Naive thymus-derived CD4-positive, alpha-beta T cell (primary cell): ENCODE data around the gene GADD45GIP1. TPM values are rescaled to one million over a fixed set of nuclear protein-coding genes. Genes with fewer than 3 reads are reported as not detected.

ENCODE experiments used
- ATAC-seq: fragments of 150-1000 bp; cut with Tn5 transposase; 2 replicates; pipeline ENCODE4 v1.10.0; 2021; ENCODE audit warnings: mild to moderate bottlenecking, moderate library complexity
- CTCF ChIA-PET: fragments of 350-600 bp; sonication (Branson Sonifier 250); formaldehyde crosslinking; loops from one replicate; lab custom pipeline; 2021; ENCODE audit warnings: antibody characterized with exemption; lab: Charles Lee
- POLR2A ChIA-PET: fragments of 350-600 bp; sonication (Branson Sonifier 250); formaldehyde crosslinking; loops from one replicate; lab custom pipeline; 2021; ENCODE audit warnings: antibody characterized with exemption, inconsistent platforms; lab: Charles Lee
- DNase-seq, 9 donors: peaks; one replicate each; pipeline versions ENCODE4 v3.0.0 to v3.0.0-alpha.2; 2020 to 2022; ENCODE audit warnings: mixed read lengths in 1 of 9
- H3K27ac ChIP-seq: one replicate; pipeline ENCODE4 v1.7.0; 2013; ENCODE audit warnings: mild to moderate bottlenecking, low read depth, low read length, moderate library complexity
- H3K27me3 ChIP-seq, 2 donors: one replicate each; pipeline ENCODE4 v1.7.0; 2013; ENCODE audit warnings: low read length in 2 of 2, mild to moderate bottlenecking in 2 of 2, moderate library complexity in 2 of 2; ENCODE audit not compliant: control insufficient read depth in 2 of 2, insufficient read depth in 2 of 2
- H3K36me3 ChIP-seq, 3 experiments: 1 replicate in 2 of 3; 2 replicates in 1 of 3; pipeline ENCODE4 v1.7.0; 2013; ENCODE audit warnings: low read length in 3 of 3, mild to moderate bottlenecking in 3 of 3, moderate library complexity in 1 of 3; ENCODE audit not compliant: insufficient read depth in 3 of 3, control insufficient read depth in 2 of 3
- H3K4me1 ChIP-seq, 2 donors: one replicate each; pipeline ENCODE4 v1.7.0; 2013; ENCODE audit warnings: low read length in 2 of 2, mild to moderate bottlenecking in 2 of 2, moderate library complexity in 1 of 2; ENCODE audit not compliant: control insufficient read depth in 2 of 2, insufficient read depth in 2 of 2
- H3K4me3 ChIP-seq: 2 replicates; pipeline ENCODE4 v1.7.0; 2013; ENCODE audit warnings: mild to moderate bottlenecking, low read length
- H3K9me3 ChIP-seq, 3 experiments: 1 replicate in 2 of 3; 2 replicates in 1 of 3; pipeline ENCODE4 v1.7.0; 2013; ENCODE audit warnings: low read length in 3 of 3; ENCODE audit not compliant: control insufficient read depth in 2 of 3
- H3K27ac Mint-ChIP-seq, 9 donors: one replicate each; pipeline ENCODE4 v1.8.0; 2020 to 2022; ENCODE audit warnings: mixed read lengths in 9 of 9, mild to moderate bottlenecking in 8 of 9, moderate library complexity in 5 of 9, inconsistent platforms in 2 of 9
- H3K27me3 Mint-ChIP-seq, 5 donors: one replicate each; pipeline ENCODE4 v1.8.0; 2021 to 2022; ENCODE audit warnings: mixed read lengths in 5 of 5, mild to moderate bottlenecking in 1 of 5
- H3K36me3 Mint-ChIP-seq, 5 donors: one replicate each; pipeline ENCODE4 v1.8.0; 2020 to 2022; ENCODE audit warnings: mixed read lengths in 5 of 5, mild to moderate bottlenecking in 3 of 5, inconsistent platforms in 1 of 5
- H3K4me1 Mint-ChIP-seq, 7 donors: one replicate each; pipeline ENCODE4 v1.8.0; 2020 to 2022; ENCODE audit warnings: mixed read lengths in 7 of 7, mild to moderate bottlenecking in 3 of 7, inconsistent platforms in 1 of 7
- H3K4me3 Mint-ChIP-seq, 10 donors: one replicate each; pipeline ENCODE4 v1.8.0; 2020 to 2022; ENCODE audit warnings: mild to moderate bottlenecking in 10 of 10, mixed read lengths in 10 of 10, moderate library complexity in 6 of 10, inconsistent platforms in 2 of 10
- H3K9me3 Mint-ChIP-seq, 11 donors: one replicate each; pipeline ENCODE4 v1.8.0; 2020 to 2022; ENCODE audit warnings: mixed read lengths in 11 of 11, mild to moderate bottlenecking in 4 of 11, inconsistent platforms in 1 of 11, moderate library complexity in 1 of 11
- intact Hi-C, 2 donors: fragments of 100-400 bp; cut with micrococcal nuclease; formaldehyde crosslinking; loops; one replicate each; pipeline ENCODE4 v1.15.1; 2023
- polyA plus RNA-seq, 2 donors: library from polyadenylated mRNA; unstranded; fragments of 300-500 nt; fragmentation: Illumina TruSeq; gene quantifications; one replicate each; pipeline ENCODE4 v1.2.3, GENCODE V29; 2021
- total RNA-seq, 6 experiments: library from RNA in 5 of 6; stranded (reverse) in 5 of 6; gene quantifications; 1 replicate in 5 of 6; 2 replicates in 1 of 6; pipeline ENCODE4 v1.2.3 and lab custom pipeline; 2021 to 2026

Gene GADD45GIP1
- total and polyA plus RNA-seq, 7 experiments from 2014 or later, result 8.5 to 60.3 (median 14.2) TPM

DNA sequence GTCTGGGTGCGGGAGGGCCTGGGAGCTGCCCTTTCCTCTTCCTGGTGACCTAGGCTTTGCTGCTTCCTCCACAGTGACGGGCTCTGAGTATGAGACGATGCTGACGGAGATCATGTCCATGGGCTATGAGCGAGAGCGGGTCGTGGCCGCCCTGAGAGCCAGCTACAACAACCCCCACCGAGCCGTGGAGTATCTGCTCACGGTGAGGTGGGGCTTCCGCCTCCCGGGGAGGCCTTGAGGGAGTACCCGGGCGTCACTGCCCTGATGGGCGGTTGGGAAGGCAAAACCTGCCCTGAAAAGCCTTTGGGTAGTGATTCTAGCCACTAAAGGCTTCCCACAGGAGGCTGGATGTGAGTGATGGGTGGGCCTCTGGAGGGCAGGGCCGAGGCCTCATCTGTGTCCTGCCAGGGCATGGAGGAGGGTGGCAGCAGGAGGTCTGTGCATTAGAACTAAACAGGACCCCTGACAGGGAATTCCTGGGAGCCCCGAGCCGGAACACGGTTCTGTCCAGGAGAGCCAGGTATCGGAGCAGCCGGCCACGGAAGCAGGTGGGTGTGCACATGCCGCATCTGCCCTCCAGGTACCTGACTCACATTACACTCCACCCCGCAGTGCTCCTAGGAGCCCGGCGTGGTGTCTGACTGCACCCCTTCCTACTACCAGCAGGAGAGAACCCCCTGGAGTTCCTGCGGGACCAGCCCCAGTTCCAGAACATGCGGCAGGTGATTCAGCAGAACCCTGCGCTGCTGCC is 8.2 kb downstream of the GADD45GIP1 start:
- Histone ChIP-seq H3K36me3 (peaks cover 4 to 76% (median 26%) of the 10 kb centered on the region in 3 experiments), H3K4me1 (peaks cover 15 to 16% of the 10 kb centered on the region in 2 donors), H3K27me3 (no peaks in the 10 kb centered on the region), H3K9me3 (no peaks in the 10 kb centered on the region), H3K27ac (no peak overlapping the region), H3K4me3 (no peak overlapping the region)
- no peak overlapping the region for H3K4me3 Mint-ChIP-seq
- POLR2A ChIA-PET, result interaction anchor here (0.7 to 2.0 kb wide), 6 partner anchors 8 to 70 kb away, joined by 3 to 13 read pairs (median 6); partner anchors contain the start of genes CALR, FARSA, GADD45GIP1 and GCDH
- H3K4me1 Mint-ChIP-seq, result peaks cover 13 to 47% (median 28%) of the 10 kb centered on the region in 7 donors
- DNase-seq (no peak), ATAC-seq (no peak)
- intact Hi-C loops, result no loop called here
- CTCF ChIA-PET, result interaction anchor here (1.6 kb wide), 1 partner anchor 16 kb away, joined by 6 read pairs; no protein-coding TSS in a partner anchor
- peaks cover 0 to 36% (median 9%) of the 10 kb centered on the region in 5 donors for H3K36me3 Mint-ChIP-seq
- H3K27me3 Mint-ChIP-seq, result peaks cover 0 to 3% (median 0%) of the 10 kb centered on the region in 5 donors
- H3K9me3 Mint-ChIP-seq, result peaks cover 0 to 4% (median 0%) of the 10 kb centered on the region in 11 donors
- H3K27ac Mint-ChIP-seq, result peak overlapping the region in 1 of 9 donors; percentile 34

DNA sequence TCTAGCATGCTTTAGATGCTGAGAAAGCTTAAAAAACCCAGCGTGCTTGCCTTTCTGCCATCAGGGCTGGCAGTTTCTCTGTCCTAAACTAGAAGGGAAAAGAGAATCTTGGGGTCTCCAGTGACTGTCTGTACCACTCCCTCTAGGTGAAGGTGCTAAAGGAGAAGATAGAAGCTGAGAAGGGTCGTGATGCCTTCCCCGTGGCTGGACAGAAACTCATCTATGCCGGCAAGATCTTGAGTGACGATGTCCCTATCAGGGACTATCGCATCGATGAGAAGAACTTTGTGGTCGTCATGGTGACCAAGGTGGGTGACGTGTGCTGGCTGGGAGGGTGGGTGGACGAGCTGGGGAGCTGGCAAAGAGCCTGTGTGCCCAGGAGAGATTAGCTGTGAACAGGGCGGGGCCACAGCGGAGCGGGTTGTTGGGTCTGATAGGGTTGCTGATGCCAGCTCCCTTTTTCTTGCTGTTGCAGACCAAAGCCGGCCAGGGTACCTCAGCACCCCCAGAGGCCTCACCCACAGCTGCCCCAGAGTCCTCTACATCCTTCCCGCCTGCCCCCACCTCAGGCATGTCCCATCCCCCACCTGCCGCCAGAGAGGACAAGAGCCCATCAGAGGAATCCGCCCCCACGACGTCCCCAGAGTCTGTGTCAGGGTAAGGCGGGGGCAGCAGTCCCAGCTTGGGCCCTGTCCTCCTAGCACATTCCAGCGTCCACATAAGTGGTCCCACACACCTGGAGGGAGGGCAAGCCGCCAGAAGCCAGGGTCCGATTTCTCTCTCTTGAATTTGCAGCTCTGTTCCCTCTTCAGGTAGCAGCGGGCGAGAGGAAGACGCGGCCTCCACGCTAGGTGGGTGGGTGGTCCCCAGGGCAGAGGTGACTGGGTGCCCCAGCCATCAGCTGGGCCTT is 9.1 kb downstream of the GADD45GIP1 start:
- Mint-ChIP-seq H3K27ac (peak overlapping the region in 4 of 9 donors; percentile 34 to 90 (median 68)), H3K4me3 (peak overlapping the region in 3 of 10 donors; percentile 1 to 35 (median 25)), H3K4me1 (peaks cover 19 to 51% (median 34%) of the 10 kb centered on the region in 7 donors), H3K9me3 (peaks cover 0 to 4% (median 0%) of the 10 kb centered on the region in 11 donors), H3K27me3 (peaks cover 0 to 3% (median 0%) of the 10 kb centered on the region in 5 donors), H3K36me3 (peaks cover 0 to 43% (median 15%) of the 10 kb centered on the region in 5 donors)
- Histone ChIP-seq H3K4me1 (peaks cover 15 to 23% of the 10 kb centered on the region in 2 donors), H3K9me3 (no peaks in the 10 kb centered on the region), H3K27me3 (no peaks in the 10 kb centered on the region), H3K36me3 (peaks cover 13 to 76% (median 34%) of the 10 kb centered on the region in 3 experiments), H3K4me3 (no peak overlapping the region), H3K27ac (peak overlapping the region; percentile 86)
- DNase-seq, result no peak
- POLR2A ChIA-PET, result interaction anchor here (0.7 to 2.3 kb wide), 7 partner anchors 9 to 69 kb away, joined by 3 to 15 read pairs (median 7); partner anchors contain the start of genes CALR, FARSA, GADD45GIP1 and GCDH
- intact Hi-C loops, result no loop called here
- CTCF ChIA-PET, result interaction anchor here (1.6 kb wide), 1 partner anchor 17 kb away, joined by 6 read pairs; no protein-coding TSS in a partner anchor
- no peak for ATAC-seq

GRCh38 chr19:12946731-12947496 is 10.1 kb downstream of the GADD45GIP1 start:
- H3K27ac ChIP-seq, result peak overlapping the region; percentile 86
- H3K36me3 Mint-ChIP-seq, result peaks cover 0 to 45% (median 19%) of the 10 kb centered on the region in 5 donors
- DNase-seq (no peak), ATAC-seq (no peak)
- peaks cover 19 to 58% (median 41%) of the 10 kb centered on the region in 7 donors for H3K4me1 Mint-ChIP-seq
- intact Hi-C loops, result loop anchor here in 1 of 2 donors (1.0 kb wide), 1 partner anchor 9 kb away; the partner anchor contains the start of gene CALR
- H3K4me3 Mint-ChIP-seq, result peak overlapping the region; percentile 85 to 95 (median 90)
- H3K4me3 ChIP-seq, result peak overlapping the region; percentile 67
- peaks cover 0 to 4% (median 0%) of the 10 kb centered on the region in 11 donors for H3K9me3 Mint-ChIP-seq
- no peaks in the 10 kb centered on the region for H3K9me3 ChIP-seq
- peak overlapping the region; percentile 90 to 98 (median 94) for H3K27ac Mint-ChIP-seq
- CTCF ChIA-PET, result interaction anchor here (0.6 to 1.1 kb wide), 3 partner anchors 9 to 1415 kb away, joined by 3 to 7 read pairs (median 7); no protein-coding TSS in a partner anchor
- peaks cover 13 to 76% (median 35%) of the 10 kb centered on the region in 3 experiments for H3K36me3 ChIP-seq
- no peaks in the 10 kb centered on the region for H3K27me3 ChIP-seq
- H3K4me1 ChIP-seq, result peaks cover 15 to 23% of the 10 kb centered on the region in 2 donors
- H3K27me3 Mint-ChIP-seq, result peaks cover 0 to 3% (median 0%) of the 10 kb centered on the region in 5 donors
- POLR2A ChIA-PET, result interaction anchor here (0.6 to 2.3 kb wide), 11 partner anchors 9 to 155 kb away, joined by 3 to 15 read pairs (median 7); partner anchors contain the start of genes CALR, FARSA, GADD45GIP1 and GCDH

DNA sequence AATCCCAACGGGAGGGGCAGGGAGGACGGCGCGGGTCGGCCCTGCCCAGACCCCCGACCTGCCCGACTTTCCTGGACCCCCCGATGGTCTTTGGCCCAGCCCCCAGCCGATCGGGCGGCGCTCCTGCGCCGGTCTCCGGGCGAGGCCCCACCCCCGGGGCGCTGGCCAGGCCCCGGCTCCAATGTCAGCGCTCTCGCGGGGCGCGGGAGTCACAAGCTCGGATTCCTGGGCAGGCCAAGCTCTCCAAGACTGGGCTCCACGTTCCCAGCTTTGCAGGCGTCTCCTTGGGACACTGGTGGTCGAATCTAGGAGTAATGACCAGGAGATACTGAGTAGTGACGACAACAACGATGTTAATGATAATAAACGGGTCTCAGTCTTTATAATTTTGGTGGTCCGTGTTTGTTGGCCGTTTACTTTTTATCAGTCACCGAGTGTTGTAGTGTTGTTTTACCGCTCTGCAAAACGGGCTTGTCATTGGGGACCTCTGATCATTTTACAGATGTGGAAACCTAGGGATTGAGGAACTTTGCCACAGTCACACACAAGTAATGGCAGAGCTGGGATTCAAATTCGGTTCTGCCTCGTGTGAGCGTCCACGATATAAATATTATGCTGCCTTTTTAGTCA is 10.8 kb downstream of the GADD45GIP1 start:
- Histone ChIP-seq H3K27ac (peak overlapping the region; percentile 86), H3K27me3 (no peaks in the 10 kb centered on the region), H3K9me3 (no peaks in the 10 kb centered on the region), H3K4me3 (peak overlapping the region; percentile 67), H3K36me3 (peaks cover 19 to 76% (median 35%) of the 10 kb centered on the region in 3 experiments), H3K4me1 (peaks cover 15 to 23% of the 10 kb centered on the region in 2 donors)
- POLR2A ChIA-PET, result interaction anchor here (0.6 to 2.3 kb wide), 7 partner anchors 8 to 154 kb away, joined by 3 to 15 read pairs (median 4); partner anchors contain the start of genes CALR, FARSA and GADD45GIP1
- H3K27me3 Mint-ChIP-seq, result peaks cover 0 to 3% (median 0%) of the 10 kb centered on the region in 5 donors
- H3K4me3 Mint-ChIP-seq, result peak overlapping the region; percentile 85 to 95 (median 90)
- ATAC-seq (peak; percentile 48), DNase-seq (peak in 4 of 9 donors; percentile 32 to 70 (median 40))
- CTCF ChIA-PET, result interaction anchor here (0.6 to 1.1 kb wide), 2 partner anchors 19 to 1415 kb away, joined by 7 read pairs; no protein-coding TSS in a partner anchor
- peak overlapping the region; percentile 90 to 99 (median 94) for H3K27ac Mint-ChIP-seq
- peaks cover 0 to 42% (median 19%) of the 10 kb centered on the region in 5 donors for H3K36me3 Mint-ChIP-seq
- intact Hi-C loops, result loop anchor here in 1 of 2 donors (1.0 kb wide), 1 partner anchor 8 kb away; the partner anchor contains the start of gene CALR
- peaks cover 0 to 4% (median 0%) of the 10 kb centered on the region in 11 donors for H3K9me3 Mint-ChIP-seq
- peaks cover 19 to 57% (median 41%) of the 10 kb centered on the region in 7 donors for H3K4me1 Mint-ChIP-seq
